HG03520 (cell line): ENCODE measurements around the gene PRKCA.
"Not testable (repeated sequence)": the region's sequence is repeated elsewhere in the genome, so short reads cannot be mapped to it uniquely, and the experiment has no call there.

ENCODE experiments used
- ATAC-seq: cut with Tn5 transposase; IDR thresholded peaks from one replicate; pipeline ENCODE4 v1.9.1; 2021; ENCODE audit warnings: mild to moderate bottlenecking, moderate library complexity; ENCODE audit not compliant: unreplicated experiment

PRKCA gene

DNA sequence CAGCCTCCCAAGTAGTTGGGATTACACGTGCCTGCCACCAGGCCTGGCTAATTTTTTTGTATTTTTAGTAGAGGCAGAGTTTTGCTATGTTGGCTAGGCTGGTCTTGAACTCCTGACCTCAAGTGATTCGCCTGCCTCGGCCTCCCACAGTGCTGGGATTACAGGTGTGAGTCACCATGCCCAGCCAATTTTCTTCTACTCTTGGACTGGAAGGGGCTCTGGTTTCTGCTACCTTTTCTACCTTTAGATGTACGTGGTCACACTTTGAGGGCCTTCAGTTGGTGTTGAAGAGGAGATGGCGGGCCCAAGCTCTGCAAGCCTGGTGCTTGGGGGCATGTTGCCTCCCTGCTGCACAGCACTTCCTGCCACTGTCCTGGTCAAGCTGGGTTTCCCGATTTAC lies 173.6 kb downstream of the PRKCA start:
- no peak for ATAC-seq

DNA sequence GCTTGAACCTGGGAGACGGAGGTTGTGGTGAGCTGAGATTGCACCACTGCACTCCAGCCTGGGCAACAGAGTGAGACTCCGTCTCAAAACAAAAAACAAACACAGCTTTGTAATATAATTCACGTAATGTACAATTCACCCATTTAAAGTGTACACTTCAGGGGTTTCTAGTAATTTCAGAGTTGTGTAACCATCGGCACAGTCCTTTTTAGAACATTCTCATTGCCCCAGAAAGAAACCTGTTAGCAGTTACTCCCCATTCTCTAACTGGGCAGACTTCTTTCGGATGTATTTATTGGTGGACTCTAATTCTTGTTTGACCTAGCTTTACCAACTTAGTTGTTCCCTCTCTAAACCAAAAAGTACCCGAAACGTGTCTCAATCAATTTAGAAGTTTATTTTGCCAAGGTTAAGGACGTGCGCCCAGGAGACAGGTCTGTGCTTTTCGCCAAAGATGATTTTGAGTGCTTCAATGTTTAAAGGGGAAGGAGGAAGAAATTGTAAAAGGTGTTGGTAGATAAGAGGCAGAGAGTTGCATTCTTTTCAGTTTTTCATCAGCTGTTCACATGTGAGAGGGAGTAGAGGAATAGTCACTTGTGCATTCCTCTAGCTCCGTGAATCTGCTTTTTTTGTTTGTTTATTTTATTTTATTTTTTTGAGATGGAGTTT lies 175.3 kb downstream of the PRKCA start:
- ATAC-seq: no peak

DNA sequence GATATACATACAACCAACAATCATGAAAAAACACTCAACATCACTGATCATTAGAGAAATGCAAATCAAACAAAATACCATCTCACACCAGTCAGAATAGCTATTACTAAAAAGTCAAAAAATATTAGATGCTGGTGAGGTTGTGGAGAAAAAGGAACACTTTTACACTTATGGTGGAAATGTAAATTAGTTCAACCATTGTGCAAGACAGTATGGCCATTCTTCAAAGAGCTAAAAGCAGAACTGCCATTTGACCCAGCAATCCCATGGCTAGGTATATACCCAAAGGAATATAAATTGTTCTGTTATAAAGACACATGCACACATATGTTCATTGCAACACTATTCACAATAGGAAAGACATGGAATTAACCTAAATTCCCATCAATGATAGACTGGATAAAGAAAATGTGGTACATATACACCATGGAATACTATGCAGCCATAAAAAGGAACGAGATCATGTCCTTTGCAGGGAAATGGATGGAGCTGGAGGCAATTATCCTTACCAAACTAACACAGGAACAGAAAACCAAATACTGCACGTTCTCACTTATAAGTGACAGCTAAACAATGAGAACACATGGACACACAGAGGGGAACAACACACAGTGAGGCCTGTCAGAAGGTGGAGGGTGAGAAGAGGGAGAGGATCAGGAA lies 176.9 kb downstream of the PRKCA start:
- ATAC-seq: not testable (repeated sequence)

DNA sequence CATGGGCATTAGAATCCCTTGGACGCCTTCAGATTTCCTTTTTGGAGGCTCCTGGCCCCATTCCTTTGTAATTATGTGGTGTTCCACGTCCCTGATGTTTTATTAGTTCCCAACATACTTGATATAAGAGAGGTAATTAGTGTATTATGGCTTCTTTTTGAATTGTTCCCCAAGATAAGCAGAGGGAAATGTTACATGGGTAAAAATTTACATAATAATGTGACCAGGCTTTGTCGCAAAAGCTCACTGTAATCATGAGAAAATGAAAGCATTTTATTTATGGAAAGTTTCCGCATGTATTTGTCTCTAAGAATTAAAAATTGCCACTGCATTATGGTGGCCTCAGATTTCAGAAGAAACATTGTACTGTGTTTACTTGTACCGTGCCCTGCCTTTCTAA lies 177.8 kb downstream of the PRKCA start:
- ATAC-seq: no peak

DNA sequence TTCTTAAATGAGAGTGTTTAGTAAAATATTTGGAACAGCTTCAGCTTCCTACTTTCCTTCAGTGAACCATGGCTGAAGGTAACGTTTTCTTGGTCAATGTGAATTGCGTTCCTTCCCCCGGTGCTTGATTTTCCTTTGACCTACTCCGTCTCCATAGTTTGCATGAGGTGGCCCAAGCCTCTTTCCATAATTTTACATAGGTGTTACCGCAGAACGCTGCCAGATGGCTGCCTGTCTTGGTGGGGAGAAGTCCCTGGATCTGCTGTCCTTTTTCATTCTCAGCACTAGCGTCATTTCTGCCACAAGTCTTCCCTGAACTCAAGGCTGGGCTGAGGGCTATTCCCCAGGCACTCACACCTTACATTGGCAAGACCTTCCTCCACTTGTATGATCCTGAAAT lies 178.4 kb downstream of the PRKCA start:
- ATAC-seq: no peak

DNA sequence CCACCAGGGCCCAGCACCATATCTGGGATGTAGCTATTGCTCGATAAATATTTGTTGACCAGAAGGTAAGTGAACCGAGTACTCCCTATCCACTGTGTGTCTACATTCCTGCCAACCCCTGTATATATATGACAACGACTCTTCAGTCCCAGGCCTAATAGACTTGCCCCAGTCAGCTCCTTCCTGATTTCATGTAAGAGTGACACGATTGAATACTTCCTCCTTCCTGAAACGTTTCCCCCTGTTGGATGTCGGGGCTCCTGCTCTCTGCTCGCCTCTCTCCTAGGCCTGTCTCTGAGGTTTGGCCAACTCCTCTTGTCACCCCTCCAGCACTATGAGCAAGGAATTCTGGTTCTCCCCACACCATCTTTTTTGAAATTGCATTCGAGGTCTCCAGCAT lies 178.9 kb downstream of the PRKCA start:
- no peak for ATAC-seq

DNA sequence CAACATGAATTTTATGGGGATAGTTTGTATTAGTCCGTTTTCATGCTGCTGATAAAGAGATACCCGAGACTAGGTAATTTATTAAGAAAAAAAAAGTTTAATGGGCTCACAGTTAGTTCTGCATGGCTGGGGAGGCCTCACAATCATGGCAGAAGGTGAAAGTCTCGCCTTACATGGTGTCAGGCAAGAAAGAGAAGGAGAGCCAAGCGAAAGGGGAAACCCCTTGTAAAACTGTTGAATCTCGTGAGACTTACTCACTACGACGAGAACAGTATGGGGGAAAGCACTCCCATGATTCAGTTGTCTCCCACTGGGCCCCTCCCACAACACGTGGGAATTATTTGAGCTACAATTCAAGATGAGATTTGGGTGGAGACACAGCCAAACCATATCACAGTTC lies 181.5 kb downstream of the PRKCA start:
- no peak for ATAC-seq

DNA sequence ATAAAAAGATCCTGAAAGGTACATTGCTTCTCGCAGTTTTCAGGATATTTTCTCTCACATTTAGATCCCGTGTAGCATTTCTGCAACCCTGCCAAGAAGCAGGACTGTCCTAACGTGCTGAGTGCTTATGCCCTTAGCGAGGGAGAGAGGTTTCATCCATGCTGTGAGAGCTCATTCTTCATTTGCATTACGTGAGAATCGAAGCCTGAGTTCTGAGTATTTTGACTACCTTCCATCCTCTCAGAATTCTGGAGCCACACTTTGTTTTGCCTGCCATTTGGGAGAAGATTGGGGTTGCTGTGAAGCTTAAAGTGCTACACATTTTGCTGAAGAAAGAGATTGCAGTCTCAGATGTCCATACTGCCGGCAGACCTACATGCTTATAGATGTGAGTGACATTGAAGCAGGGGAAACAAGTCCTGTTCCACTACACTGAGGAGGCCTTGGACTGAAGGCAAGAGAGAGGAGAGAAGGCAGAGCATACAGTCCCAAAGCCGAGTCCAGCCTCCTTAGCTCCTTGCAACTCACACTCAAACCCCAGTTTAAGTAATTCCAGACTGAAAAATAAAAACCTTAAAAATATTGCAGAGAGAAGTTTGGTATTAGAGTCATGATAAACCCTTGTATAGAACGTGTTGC lies 183.0 kb downstream of the PRKCA start:
- no peak for ATAC-seq

DNA sequence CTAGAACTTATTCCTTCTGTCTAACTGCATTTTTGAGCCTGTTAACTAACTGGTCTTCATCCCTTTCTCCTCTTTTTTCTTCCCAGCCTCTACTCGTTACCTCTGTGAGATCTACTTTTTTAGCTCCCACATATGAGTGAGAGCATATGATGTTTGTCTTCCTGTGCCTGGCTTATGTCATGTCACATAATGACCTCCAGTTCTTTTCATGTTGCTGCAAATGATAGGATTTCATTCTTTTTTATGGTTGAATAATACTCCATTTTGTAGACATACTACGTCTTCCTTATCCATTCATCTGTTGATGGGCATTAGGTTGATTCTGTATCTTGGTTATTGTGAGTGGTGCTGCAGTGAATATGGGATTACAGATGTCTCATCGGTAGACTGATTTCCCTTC lies 184.7 kb downstream of the PRKCA start:
- no peak for ATAC-seq

DNA sequence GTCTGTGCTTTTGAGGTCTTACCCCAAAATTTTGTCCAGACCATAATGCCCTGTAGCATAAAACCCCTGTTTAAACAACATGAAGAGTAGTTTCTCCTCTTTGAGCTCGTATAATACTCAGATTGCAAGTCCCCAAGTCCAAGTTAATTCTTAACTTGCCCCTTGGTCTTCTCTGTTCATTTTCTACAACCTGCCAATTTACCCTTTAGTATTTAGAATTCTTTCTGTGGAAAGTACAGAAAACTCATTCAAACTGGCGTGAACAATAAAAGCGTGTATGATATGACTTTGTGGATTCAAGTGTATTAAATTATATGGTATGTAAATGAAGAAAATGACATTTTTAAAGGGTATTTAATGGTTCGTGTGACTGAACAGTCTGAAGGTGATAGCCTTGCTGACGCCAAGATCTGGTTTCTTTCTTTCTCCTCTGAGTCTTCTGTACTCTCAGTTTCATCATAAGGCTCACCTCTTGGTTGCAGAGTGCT lies 185.6 kb downstream of the PRKCA start:
- no peak for ATAC-seq

DNA sequence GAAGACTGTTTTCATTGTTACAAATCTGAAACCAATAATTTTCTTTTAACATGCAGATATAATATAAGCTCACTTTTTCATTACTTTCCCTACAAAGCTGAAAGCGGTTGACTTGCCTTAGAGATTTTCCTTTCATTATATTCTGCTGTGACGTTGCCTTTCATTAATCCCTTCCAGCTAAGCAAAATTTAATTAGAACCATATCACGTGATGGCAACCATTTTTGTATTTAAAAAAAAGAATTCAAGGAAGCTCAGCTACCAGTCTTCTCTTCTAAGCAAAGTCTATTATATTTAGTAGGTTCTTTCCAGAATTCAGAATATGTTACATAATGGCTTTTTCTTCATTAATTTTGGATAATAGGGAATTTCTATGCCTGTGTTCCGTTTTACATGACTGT lies 186.5 kb downstream of the PRKCA start:
- no peak for ATAC-seq

DNA sequence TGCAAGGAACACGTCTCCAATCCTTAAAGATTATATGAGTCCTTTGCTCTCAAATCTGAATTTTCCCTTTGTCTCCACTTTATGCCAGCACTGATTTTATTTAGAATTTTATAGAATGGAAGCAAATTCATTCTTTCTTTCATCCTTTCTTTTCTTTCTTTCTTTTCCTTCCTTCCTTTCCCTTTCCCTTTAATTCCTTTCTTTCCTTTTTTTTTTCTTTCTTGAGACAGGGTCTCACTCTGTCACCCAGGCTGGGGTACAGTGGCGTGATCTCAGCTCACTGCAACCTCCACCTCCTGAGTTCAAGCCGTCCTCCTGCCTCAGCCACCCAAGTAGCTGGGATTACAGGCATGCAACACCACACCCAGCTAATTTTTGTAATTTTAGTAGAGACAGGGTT lies 187.2 kb downstream of the PRKCA start:
- not testable (repeated sequence) for ATAC-seq

DNA sequence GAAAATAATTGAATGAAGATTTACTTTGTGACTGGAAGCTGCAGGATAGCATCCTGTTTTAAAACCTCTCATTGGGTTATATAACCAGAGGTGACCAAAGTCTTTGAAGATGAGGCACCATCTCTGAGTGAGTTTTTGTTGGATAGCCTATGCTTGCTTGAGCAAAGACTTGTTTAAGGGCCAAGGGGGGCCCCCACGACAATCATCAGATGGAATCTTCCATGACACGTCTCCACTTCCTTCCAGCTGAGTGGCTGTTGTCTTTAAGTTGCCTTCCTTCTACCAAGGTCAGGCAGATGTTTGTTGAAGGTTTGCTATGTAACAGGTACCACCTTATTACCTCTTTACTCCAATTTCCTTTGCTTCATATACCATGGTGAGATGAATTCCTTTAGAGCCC lies 188.8 kb downstream of the PRKCA start:
- no peak for ATAC-seq

DNA sequence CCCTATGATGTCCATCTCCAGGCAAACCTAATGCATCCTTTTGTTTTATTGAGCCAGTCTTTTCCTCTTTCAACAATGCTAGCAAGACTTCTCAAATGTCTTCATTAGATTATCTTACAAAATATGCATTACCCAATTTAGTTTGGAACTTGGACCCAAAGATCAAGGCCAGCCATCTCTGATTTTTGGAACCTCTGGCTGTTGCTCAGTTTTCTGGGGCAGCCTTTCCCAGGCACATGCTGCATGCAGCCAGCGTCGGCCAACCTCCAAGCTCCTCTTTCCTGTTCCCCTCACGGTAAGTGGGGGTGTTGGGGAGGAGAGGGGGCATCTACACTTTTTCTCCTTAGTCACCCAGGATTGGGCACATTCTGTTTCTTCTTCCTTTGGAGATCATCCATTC lies 189.3 kb downstream of the PRKCA start:
- ATAC-seq: no peak

DNA sequence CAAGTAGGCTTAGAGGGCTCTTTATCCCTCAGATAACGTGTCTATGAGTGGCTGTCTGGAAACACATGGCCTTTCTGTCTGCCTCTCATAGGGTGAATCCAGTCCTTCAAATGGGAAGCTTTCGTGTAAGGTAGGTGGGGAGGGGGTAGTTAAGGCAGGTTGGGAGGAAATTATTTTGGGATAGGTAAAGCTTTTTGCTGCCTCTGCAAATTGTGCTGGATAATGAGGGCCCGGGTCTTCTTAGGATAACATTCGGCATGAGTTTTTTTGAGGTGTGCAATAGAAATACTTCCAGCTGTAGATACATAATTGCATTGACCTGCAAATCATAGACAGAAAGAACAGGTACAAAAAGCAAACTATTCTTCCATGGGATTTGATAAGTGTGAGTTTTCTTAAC lies 189.7 kb downstream of the PRKCA start:
- no peak for ATAC-seq

DNA sequence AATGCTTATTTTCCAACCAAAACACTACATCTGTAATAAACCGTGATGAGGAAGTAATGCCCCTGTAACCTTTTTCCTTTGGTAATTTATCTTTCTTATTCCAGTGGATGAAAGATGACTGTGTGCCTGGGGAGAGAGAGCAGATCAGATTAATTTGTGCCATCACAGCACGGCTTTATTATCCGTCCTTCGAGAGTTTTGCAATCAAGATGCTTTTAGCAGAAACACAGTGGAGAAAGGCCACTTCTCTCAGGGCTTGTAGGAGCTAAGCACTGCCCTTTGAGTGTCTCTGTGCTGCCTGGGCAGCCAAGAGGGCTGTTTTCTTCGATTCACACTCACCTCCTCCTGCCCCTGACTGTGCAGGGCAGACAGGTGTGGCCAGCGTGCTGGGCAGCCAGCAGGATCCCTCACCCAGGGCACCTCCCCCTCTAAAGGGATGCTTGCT lies 190.2 kb downstream of the PRKCA start:
- no peak for ATAC-seq

DNA sequence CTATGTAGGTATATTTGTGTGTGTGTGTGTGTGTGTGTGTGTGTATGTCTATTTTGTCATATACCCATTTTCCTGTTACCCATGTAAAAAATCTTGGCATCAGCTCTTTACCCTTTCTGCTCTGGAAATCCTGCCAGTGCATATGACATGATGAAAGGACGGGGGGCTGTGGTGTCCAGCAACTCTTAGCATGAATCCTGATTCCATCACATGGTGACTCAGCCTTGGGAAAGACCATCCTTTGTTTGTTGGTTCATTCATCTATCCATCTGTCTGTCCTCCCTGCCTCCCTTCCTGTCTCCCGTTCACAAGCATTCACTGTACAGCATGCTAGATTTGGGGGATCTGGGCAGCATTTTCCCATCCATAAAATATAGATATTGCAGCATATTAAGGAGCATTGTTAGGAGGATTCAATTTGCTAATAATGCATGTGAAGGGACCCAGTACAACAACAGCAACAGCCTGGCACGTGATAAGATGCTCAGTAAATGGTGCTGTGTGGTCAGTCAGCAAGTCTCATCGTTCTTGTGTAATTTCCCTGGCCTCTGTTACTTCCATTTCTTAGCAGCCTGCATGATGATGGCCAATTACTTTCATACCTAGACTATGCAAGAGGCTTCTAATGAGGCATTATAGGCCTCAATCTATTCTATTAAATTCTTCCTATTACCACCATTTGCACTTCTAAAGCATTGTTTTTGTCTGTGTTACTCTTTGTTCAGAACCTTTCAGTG lies 191.0 kb downstream of the PRKCA start:
- no peak for ATAC-seq

DNA sequence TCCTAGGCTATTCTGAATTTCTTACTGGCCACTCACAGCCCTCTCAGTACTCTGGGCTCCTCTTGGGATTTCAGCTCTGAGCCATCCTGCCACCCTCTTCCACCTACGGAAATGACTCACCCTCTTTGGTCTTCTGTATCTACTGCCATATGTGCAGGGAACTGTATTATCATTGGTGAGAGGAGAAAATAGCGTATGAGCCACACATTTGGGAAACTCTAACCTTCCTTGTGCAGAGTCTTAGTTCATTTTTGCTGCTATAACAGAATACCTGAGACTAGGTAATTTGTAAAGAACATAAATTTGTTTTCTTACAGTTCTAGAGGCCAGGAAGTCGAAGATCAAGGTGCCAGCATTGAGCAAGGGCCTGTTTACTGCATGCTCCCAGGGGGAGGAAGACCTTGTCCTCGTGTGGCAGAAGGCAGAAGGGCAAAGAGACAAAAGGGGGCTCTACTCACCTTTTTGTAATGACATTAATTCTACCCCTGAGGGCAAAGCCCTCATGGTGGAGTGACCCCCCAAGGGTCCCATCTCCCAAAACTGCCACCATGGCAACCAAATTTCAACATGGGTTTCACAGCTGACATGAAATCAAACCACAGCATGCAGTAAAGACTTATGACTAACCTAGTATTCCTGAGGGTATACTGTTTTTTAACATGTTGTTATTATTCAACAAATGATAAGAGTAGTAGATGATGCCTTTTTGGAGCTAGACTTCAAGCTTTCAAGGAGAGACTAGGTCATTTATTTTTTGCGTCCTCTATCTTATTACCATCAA lies 191.8 kb downstream of the PRKCA start:
- ATAC-seq: no peak

DNA sequence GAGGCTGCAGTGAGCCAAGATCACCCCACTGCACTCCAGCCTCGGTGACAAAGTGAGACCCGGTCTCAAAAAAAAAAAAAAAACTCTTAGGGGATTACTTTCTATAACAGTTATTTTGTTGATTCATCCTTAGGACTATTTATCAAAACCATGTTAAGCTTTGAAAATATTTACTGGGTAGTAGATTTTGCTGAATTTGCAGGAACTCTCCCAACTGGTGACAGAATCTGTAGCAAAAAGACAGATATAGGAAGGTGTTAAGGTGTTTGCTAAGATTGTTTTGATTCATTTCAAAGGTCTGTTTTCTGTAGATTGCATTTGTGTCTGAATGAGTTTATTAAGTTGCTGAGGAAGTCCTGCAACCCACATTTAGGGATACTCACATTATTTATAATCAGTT lies 192.6 kb downstream of the PRKCA start:
- no peak for ATAC-seq

DNA sequence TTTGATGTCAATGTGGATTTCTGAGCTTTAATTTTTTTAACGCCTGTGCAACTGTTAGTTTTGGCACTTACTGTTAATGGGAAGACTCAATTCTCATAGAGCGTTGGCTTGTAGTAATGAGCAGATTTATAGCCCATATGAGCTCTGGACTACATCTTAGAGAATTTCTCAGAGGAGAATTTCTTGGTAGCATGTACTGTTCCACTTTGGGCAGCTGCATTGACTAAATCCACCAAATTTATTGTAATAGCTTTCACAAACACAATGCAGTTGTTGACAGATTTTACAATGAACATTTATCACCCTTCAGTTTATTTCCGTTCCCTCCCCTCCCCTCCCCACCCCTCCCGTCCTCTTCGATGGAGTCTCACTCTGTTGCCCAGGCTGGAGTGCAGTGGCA lies 193.9 kb downstream of the PRKCA start:
- ATAC-seq: no peak

DNA sequence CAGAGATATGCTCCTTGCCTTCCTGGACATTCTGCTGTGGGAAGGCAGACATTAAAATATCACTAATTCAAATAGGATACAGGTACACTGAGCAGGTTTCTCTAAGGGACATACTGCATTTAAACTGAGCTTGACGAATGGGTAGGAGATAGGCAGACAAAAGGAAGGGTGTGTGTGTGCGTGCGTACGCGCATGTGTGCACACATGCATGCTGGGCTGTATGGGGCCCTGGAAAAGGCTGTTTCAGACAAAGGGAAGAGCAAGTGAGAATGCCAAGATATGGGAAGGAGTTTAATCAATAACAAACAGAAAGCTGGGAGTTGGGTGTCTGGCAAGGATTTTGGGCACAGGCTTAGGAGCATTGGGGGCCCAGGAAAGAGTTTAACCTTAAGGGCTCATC lies 196.2 kb downstream of the PRKCA start:
- ATAC-seq: no peak
